Body of pancreas (tissue), 4 donors: ENCODE measurements around the gene CREB3L1. TPM values are rescaled to one million over a fixed set of nuclear protein-coding genes. Genes with fewer than 3 reads are reported as not detected.
A peak's percentile ranks its signal among the peaks of the same experiment; 100 is the strongest.

ENCODE experiments used
- ATAC-seq: fragments of 150-250 bp; one replicate; pipeline ENCODE4 v1.9.1; 2016
- DNase-seq, 4 donors: peaks; one replicate each; pipeline ENCODE4 v3.0.0-alpha.2; 2019
- H3K27ac ChIP-seq, 4 donors: fragments of 200-600 bp; sonication (generic); 1 replicate in 3 of 4; 2 replicates in 1 of 4; pipeline versions ENCODE4 v1.5.1 to v1.6.1; 2016 to 2019; ENCODE audit warnings: mild to moderate bottlenecking in 1 of 4, mixed read lengths in 1 of 4, moderate library complexity in 1 of 4
- H3K27me3 ChIP-seq, 2 donors: fragments of 200-600 bp; sonication (generic); one replicate each; pipeline ENCODE4 v1.6.0; 2016; ENCODE audit warnings: mild to moderate bottlenecking in 1 of 2
- H3K36me3 ChIP-seq, 2 donors: fragments of 200-600 bp; sonication (generic); replicated peaks in 1 of 2; 2 replicates each; pipeline ENCODE4 v1.5.1; 2016; ENCODE audit warnings: low read depth in 2 of 2; ENCODE audit not compliant: insufficient read depth in 1 of 2
- H3K4me1 ChIP-seq: fragments of 200-600 bp; sonication (generic); one replicate; pipeline ENCODE4 v1.6.0; 2016
- H3K4me3 ChIP-seq, 2 donors: fragments of 200-600 bp; sonication (generic); 1 replicate in 1 of 2; 2 replicates in 1 of 2; pipeline ENCODE4 v1.5.1; 2016 to 2019
- H3K9me3 ChIP-seq, 3 donors: fragments of 200-600 bp; sonication (generic); 1 replicate in 2 of 3; 2 replicates in 1 of 3; pipeline ENCODE4 v1.5.1; 2016
- CTCF ChIP-seq, 7 experiments: fragments of 450-650 bp in 4 of 7; fragments of 200-600 bp in 3 of 7; sonication (generic) in 3 of 7; IDR thresholded peaks; one replicate each; pipeline ENCODE4 v1.5.1; 2016 to 2019; ENCODE audit warnings: antibody characterized with exemption in 7 of 7
- POLR2A ChIP-seq, 3 donors: fragments of 450-650 bp; IDR thresholded peaks; one replicate each; pipeline ENCODE4 v1.6.1; 2016; ENCODE audit warnings: antibody characterized with exemption in 3 of 3, mild to moderate bottlenecking in 2 of 3
- WGBS, 2 donors: methylation state at CpG; one replicate each; pipeline ENCODE4 v1.1.5; 2017; 5-methylcytosine and 5-hydroxymethylcytosine counted together
- intact Hi-C: fragments of 100-400 bp; cut with DNase I; formaldehyde crosslinking; loops from one replicate; pipeline ENCODE4 v1.15.1; 2023
- total RNA-seq, 2 donors: library from RNA; depleted of rRNA; stranded (reverse); fragments of >200 nt; gene quantifications; one replicate each; pipeline ENCODE4 v1.1.0, GENCODE V29; 2016

CREB3L1 gene
- total RNA-seq, 2 donors from 2014 or later = 20.8 to 22.7 TPM

- H3K27me3 ChIP-seq = no peaks in the 10 kb centered on the region
- peak overlapping the region in 3 of 4 donors; percentile 6 to 73 (median 58) for H3K27ac ChIP-seq
- peak in 3 of 4 donors; percentile 55 to 70 (median 58) for DNase-seq
- WGBS, 2 donors = 37 to 74% methylated on average over 18 to 26 of the region's 26 CpGs
- H3K9me3 ChIP-seq = no peaks in the 10 kb centered on the region
- H3K4me3 ChIP-seq = no peak overlapping the region
- TF ChIP-seq POLR2A (IDR thresholded peaks at IDR 0.05) (peak in 2 of 3 donors; percentile 13 to 26), CTCF (IDR thresholded peaks at IDR 0.05) (no peak)
- peak; percentile 11 for ATAC-seq
- H3K36me3 ChIP-seq = no peaks in the 10 kb centered on the region
- peaks cover 57% of the 10 kb centered on the region for H3K4me1 ChIP-seq
- intact Hi-C loops = no loop called here
These were observed 84.1 kb downstream of the CREB3L1 start for GRCh38 chr11:46361283-46362155.

GRCh38 chr11:46362156-46363030, 84.9 kb downstream of the CREB3L1 start:
- intact Hi-C loops = no loop called here
- no peak for DNase-seq
- no peak for TF ChIP-seq POLR2A (IDR thresholded peaks at IDR 0.05)
- no peak for TF ChIP-seq CTCF (IDR thresholded peaks at IDR 0.05)
- Histone ChIP-seq H3K27me3 (no peaks in the 10 kb centered on the region), H3K4me1 (peaks cover 48% of the 10 kb centered on the region), H3K36me3 (no peaks in the 10 kb centered on the region), H3K9me3 (no peaks in the 10 kb centered on the region), H3K4me3 (no peak overlapping the region), H3K27ac (peak overlapping the region in 2 of 4 donors; percentile 58 to 73)
- WGBS, 2 donors = 84 to 91% methylated on average over 13 to 18 of the region's 20 CpGs
- no peak for ATAC-seq

GRCh38 chr11:46363031-46363407, 85.6 kb downstream of the CREB3L1 start:
- TF ChIP-seq POLR2A (IDR thresholded peaks at IDR 0.05) = no peak
- no peak for TF ChIP-seq CTCF (IDR thresholded peaks at IDR 0.05)
- no peaks in the 10 kb centered on the region for H3K27me3 ChIP-seq
- intact Hi-C loops = no loop called here
- H3K4me3 ChIP-seq = no peak overlapping the region
- H3K36me3 ChIP-seq = no peaks in the 10 kb centered on the region
- WGBS, 2 donors = 60 to 70% methylated on average over 2 to 9 of the region's 9 CpGs
- H3K9me3 ChIP-seq = no peaks in the 10 kb centered on the region
- peaks cover 42% of the 10 kb centered on the region for H3K4me1 ChIP-seq
- peak overlapping the region in 2 of 4 donors; percentile 58 to 73 for H3K27ac ChIP-seq
- ATAC-seq (peak; percentile 47), DNase-seq (peak in 3 of 4 donors; percentile 52 to 71 (median 54))

- Histone ChIP-seq H3K4me3 (no peak overlapping the region), H3K27ac (peak overlapping the region in 2 of 4 donors; percentile 58 to 73), H3K9me3 (no peaks in the 10 kb centered on the region), H3K36me3 (no peaks in the 10 kb centered on the region), H3K4me1 (peaks cover 38% of the 10 kb centered on the region), H3K27me3 (no peaks in the 10 kb centered on the region)
- ATAC-seq (peak; percentile 31), DNase-seq (peak in 1 of 4 donors; percentile 38)
- intact Hi-C loops = no loop called here
- 64% methylated on average over 21 of the region's 21 CpGs; no CpG with 5 or more reads in 1 of the 2 donors for WGBS, 2 donors
- TF ChIP-seq CTCF (IDR thresholded peaks at IDR 0.05) (no peak), POLR2A (IDR thresholded peaks at IDR 0.05) (no peak)
These were observed 86.1 kb downstream of the CREB3L1 start for GRCh38 chr11:46363455-46364005.
